D341Med (cell line): ENCODE measurements around the gene ATXN7L1.

Source experiments
- DNase-seq: peaks from one replicate; pipeline ENCODE4 v3.0.0; 2012; ENCODE audit warnings: low spot score

Gene ATXN7L1

DNA sequence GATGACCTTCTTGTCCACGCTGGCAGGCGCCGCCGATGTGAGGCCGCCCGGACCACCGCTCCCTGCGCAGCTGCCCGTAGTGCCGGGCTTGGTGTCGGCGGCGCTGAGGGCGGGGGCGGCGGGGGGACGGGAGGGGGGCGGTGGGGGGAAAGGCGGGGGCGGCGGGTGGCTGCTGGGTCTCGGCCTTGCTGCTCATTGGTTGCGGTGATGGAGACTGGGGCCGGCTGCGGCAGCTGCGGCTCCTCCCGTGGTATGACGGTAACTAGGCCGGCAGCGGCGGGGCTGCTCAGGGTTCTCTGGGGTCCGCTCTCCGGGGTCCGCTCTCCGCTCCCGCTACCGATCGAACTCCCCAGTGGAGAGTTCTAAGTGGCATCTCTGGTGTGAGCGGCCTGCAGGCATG is 293.3 kb downstream of the ATXN7L1 start:
- DNase-seq: no peak

DNA sequence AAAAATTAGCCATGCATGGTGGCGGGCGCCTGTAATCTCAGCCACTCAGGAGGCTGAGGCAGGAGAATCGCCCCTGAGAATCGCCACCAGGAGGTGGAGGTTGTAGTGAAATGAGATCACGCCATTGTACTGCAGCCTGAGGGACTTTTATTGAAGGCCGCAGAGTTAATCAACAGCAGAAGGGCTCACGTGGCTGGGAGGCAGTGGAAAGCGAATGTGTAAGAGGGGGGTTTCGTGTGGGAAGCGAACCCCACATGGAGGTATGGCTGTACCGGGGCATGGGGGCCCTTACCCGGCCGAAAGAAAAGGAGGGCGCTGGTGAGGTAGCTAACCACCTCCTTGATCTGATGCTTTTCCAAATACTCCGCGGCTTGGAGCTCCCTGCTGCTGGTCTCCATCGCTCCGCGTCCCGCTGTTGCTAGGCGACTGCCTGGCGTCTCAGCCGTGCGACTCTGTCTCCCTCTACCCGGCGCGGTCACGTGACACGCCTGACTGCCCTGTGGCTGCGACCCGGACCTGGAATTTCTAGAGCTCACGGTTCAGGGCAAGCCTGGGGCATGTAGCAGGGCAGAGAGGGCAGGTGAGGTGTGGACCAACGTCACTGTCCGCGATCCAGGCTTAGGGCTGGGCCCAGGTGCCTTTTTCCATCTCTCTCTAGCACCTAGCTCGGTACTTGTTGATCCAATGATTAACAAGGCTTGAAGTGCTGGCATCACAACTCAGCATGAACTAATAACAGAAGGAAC is 295.2 kb downstream of the ATXN7L1 start, which contains the start of gene EFCAB10:
Gene EFCAB10, minus strand, starts transcription at position 428 of the 746 bp plus-strand sequence. Its CDS starts 30 bp downstream, at position 398.
- DNase-seq: no peak

GRCh38 chr7:105580022-105580740 is 296.2 kb downstream of the ATXN7L1 start:
- DNase-seq: no peak

DNA sequence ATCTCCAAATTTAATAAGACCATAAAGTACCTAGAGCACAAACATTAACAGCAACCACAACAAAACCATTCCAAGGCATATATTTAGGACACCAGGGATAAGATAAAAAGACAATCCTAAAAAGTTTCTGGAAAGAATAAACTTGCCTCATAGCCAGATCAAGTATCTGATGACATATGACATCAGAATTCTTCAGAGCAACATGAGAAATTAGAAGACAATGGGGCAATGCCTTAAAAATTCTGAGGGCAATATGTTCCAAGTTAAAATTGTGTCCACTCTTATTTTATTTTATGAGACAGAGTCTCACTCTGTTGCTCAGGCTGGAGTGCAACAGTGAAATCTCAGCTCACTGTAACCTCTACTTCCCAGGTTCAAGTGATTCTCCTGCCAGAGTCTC is 297.9 kb downstream of the ATXN7L1 start:
- DNase-seq: no peak

GRCh38 chr7:105577251-105577650 is 299.1 kb downstream of the ATXN7L1 start:
- no peak for DNase-seq

GRCh38 chr7:105571891-105572290 is 304.5 kb downstream of the ATXN7L1 start:
- no peak for DNase-seq

DNA sequence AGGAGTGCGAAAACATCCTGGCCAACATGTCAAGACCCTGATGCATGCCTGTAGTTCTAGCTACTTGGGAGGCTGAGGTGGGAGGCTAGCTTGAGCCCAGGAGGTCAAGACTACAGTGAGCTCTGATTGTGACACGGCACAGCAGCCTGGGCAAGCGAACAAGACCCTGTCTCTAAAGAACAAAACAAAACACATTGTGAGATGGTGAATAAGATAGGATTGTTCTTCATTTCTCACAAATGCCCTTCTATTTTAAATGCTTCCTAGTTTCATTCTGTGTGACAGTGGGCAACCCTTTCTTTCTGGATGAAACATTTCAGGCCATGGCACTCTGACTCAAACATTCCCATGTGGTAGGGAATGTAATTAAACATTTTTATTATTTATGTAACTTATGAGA is 308.6 kb downstream of the ATXN7L1 start:
- no peak for DNase-seq

DNA sequence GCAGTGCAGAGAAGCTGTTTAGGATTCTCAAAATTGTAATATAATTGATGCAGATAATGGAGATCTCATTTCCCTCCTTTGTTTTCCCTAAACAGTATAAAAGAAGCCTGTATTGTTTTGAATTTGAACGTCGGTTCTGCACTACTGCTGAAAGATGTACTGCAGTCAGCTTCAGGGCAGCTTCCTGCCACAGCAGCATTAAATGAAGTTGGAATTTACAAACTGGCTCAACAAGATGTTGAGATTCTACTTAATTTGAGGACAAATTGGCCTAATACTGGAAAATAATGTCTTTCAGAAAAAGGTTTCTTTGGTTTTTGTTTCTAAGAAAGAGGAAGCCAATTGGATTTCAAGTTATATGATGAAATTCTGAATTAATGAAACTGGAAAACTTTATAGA is 309.4 kb downstream of the ATXN7L1 start:
- DNase-seq: no peak

DNA sequence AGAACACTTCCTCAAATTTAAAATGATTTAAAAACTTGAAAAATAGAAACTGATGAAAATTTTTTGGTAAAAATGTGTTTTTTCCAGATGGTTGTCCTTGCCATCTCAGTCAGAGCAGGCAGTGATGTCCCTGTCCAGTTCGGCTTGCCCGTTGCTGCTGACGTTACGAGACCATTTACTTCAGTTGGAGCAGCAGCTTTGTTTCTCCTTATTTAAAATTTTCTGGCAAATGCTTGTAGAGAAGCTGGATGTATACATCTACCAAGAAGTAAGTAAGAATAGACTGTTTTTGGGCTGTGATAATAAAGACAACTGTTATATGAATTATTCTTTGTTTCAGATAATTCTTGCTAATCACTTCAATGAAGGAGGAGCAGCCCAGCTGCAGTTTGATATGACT is 311.2 kb downstream of the ATXN7L1 start:
- no peak for DNase-seq

DNA sequence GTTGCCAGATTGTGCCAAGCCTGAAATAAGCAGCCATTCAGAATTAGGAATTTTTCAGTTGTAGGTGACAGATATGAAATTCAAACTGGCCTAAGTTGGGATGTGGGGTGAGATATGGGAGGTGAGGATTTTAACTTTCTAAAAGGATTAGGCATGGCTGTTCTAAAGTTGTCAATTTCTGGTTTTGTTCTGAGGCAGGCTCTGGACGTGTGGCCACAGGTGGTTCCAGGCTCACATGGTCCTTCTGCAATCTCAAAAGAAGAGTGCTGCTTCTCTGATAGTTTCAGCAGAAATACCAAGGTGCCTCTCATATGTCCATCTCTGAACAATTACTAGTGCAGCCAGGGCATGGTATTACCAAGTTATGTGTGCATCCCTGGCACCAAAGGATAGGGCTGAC is 316.5 kb downstream of the ATXN7L1 start:
- DNase-seq: no peak
